Measurements from ENCODE around the gene TROAP.

TROAP gene

GRCh38 chr12:49294086-49294803 lies 28.8 kb upstream of the TROAP start (continued):
- TF ChIP-seq PRDM10 (tag by site-specific recombination; IDR thresholded peaks at IDR 0.05) (0 out of 2 replicates have a peak, but pooled peaks have one; percentile 27), ZNF157 (tag by site-specific recombination; IDR thresholded peaks at IDR 0.05) (no peak), ZIC2 (tag by site-specific recombination; IDR thresholded peaks at IDR 0.05) (no peak)

GRCh38 chr12:49294804-49295081 lies 28.3 kb upstream of the TROAP start:
- Histone ChIP-seq H3K4me3 (ENCODE audit: low read depth, low read length) (no peak overlapping the region), H3K4me1 (ENCODE audit: control insufficient read depth, insufficient read depth, low read length) (peaks cover 8% of the 10 kb centered on the region), H3K27ac (ENCODE audit: extremely low read depth, low read depth, low read length) (0 out of 2 replicates have a peak overlapping the region, but pooled peaks have one; percentile 4), H3K36me3 (ENCODE audit: control insufficient read depth in 2 of 2, insufficient read depth in 1 of 2, low read length in 2 of 2) (peaks cover 0 to 9% of the 10 kb centered on the region in 2 experiments; a peak in 1 of 3 replicates), H3K9me3 (ENCODE audit: control insufficient read depth, insufficient read depth, low read depth, low read length) (no peaks in the 10 kb centered on the region)
- TF ChIP-seq GLIS2 (tag by site-specific recombination; IDR thresholded peaks at IDR 0.05) (peak; percentile 66; the same call in 1 of the 2 replicates), TCF7L2 (IDR thresholded peaks at IDR 0.05; ENCODE audit: borderline replicate concordance, low read depth, low read length) (no peak), ZBTB48 (tag by site-specific recombination; IDR thresholded peaks at IDR 0.05) (no peak), ZNF473 (tag by site-specific recombination; IDR thresholded peaks at IDR 0.05) (no peak), ZBTB8A (tag by site-specific recombination; IDR thresholded peaks at IDR 0.05) (0 out of 2 replicates have a peak, but pooled peaks have one; percentile 7), PATZ1 (tag by site-specific recombination; IDR thresholded peaks at IDR 0.05) (peak; percentile 67), HIC1 (tag by site-specific recombination; IDR thresholded peaks at IDR 0.05) (0 out of 2 replicates have a peak, but pooled peaks have one; percentile 9), ZNF223 (tag by site-specific recombination; IDR thresholded peaks at IDR 0.05) (no peak), SP7 (tag by site-specific recombination; IDR thresholded peaks at IDR 0.05) (no peak), ZBTB7A (tag by site-specific recombination; IDR thresholded peaks at IDR 0.05; ENCODE audit: low read depth) (no peak), YY2 (tag by site-specific recombination; IDR thresholded peaks at IDR 0.05) (no peak), ZNF398 (tag by site-specific recombination; IDR thresholded peaks at IDR 0.05) (0 out of 2 replicates have a peak, but pooled peaks have one; percentile 48), ZNF341 (tag by site-specific recombination; IDR thresholded peaks at IDR 0.05; ENCODE audit: low read depth) (peak; percentile 80), PRDM4 (tag by site-specific recombination; IDR thresholded peaks at IDR 0.05) (no peak), ZNF791 (tag by site-specific recombination; IDR thresholded peaks at IDR 0.05) (no peak)
- POLR2A ChIA-PET = interaction anchor here (0.6 to 7.6 kb wide), 7 partner anchors 8 to 447 kb away, joined by 3 to 94 read pairs (median 3); partner anchors contain the start of genes SPATS2, TMBIM6 and TROAP
- CTCF ChIA-PET = interaction anchor here (0.5 to 10.2 kb wide), 20 partner anchors 9 to 263 kb away, joined by 3 to 208 read pairs (median 5); partner anchors contain the start of genes C1QL4, DNAJC22, SPATS2 and TROAP

Data from HEK293 (cell line).